Endothelial cell of umbilical vein (primary cell): ENCODE measurements around the gene CBLN1. TPM values are rescaled to one million over a fixed set of nuclear protein-coding genes. Genes with fewer than 3 reads are reported as not detected.

Source experiments
- BruUV-seq: library from RNA; stranded (reverse); fragments of 400-500 nt; replicated peaks from 2 replicates; lab custom pipeline; 2021; lab: Mats Ljungman, UMichigan
- CTCF ChIA-PET: fragments of 300-600, 350-600 bp; sonication (Branson Sonifier 250); formaldehyde crosslinking; loops from one replicate; lab custom pipeline; 2021; ENCODE audit warnings: antibody characterized with exemption, inconsistent platforms; lab: Charles Lee
- POLR2A ChIA-PET: fragments of 300-600, 350-600 bp; sonication (Branson Sonifier 250); formaldehyde crosslinking; loops from one replicate; lab custom pipeline; 2021; ENCODE audit warnings: antibody characterized with exemption, inconsistent platforms; lab: Charles Lee
- DNase-seq: peaks from one replicate; pipeline ENCODE4 v3.0.0-alpha.2; 2011; ENCODE audit warnings: low read depth, low spot score
- FAIRE-seq: peaks from 2 replicates; lab custom pipeline; 2011; peaks lifted over from hg19 to GRCh38; lab: Jason Lieb, UNC
- H2AFZ ChIP-seq: 2 replicates; pipeline ENCODE4 v1.6.0; 2012; ENCODE audit warnings: low read depth, low read length, control low read depth, inconsistent platforms
- H3K27ac ChIP-seq: 2 replicates; pipeline ENCODE4 v1.5.1; 2011; ENCODE audit warnings: low read depth, mild to moderate bottlenecking, control low read depth, low read length, moderate library complexity; ENCODE audit not compliant: insufficient read depth
- H3K27me3 ChIP-seq, 2 experiments: 2 replicates each; pipeline versions ENCODE4 v1.6.0 to v1.6.1; 2011; ENCODE audit warnings: low read length in 2 of 2, mixed read lengths in 1 of 2; ENCODE audit not compliant: control insufficient read depth in 2 of 2, insufficient read depth in 2 of 2
- H3K36me3 ChIP-seq, 2 experiments: 2 replicates in 1 of 2; 3 replicates in 1 of 2; pipeline ENCODE4 v1.5.1; 2011; ENCODE audit warnings: low read length in 2 of 2, mild to moderate bottlenecking in 1 of 2, moderate library complexity in 1 of 2; ENCODE audit not compliant: control insufficient read depth in 2 of 2, insufficient read depth in 2 of 2; ENCODE audit errors: extremely low read depth in 1 of 2
- H3K4me1 ChIP-seq: 3 replicates; pipeline ENCODE4 v1.5.1; 2011; ENCODE audit warnings: mild to moderate bottlenecking, low read length; ENCODE audit not compliant: control insufficient read depth, insufficient read depth; ENCODE audit errors: extremely low read depth
- H3K4me2 ChIP-seq: 2 replicates; pipeline ENCODE4 v1.6.1; 2011; ENCODE audit warnings: low read length, control low read depth, mixed read lengths; ENCODE audit not compliant: insufficient read depth
- H3K4me3 ChIP-seq, 3 experiments: fragments of 200-600 bp in 1 of 3; sonication (generic), shearing (Covaris generic) in 1 of 3; replicated peaks in 1 of 3; 2 replicates each; pipeline ENCODE4 v1.5.1; 2011 to 2016; ENCODE audit warnings: control low read depth in 3 of 3, low read length in 3 of 3, mild to moderate bottlenecking in 2 of 3, inconsistent platforms in 1 of 3, low read depth in 1 of 3, moderate library complexity in 1 of 3; ENCODE audit not compliant: insufficient read depth in 1 of 3
- H3K79me2 ChIP-seq: 2 replicates; pipeline ENCODE4 v1.6.0; 2012; ENCODE audit warnings: low read length, inconsistent platforms; ENCODE audit not compliant: control insufficient read depth, insufficient read depth
- H3K9ac ChIP-seq: replicated peaks from 2 replicates; pipeline ENCODE3; 2011; ENCODE audit warnings: low read length, control low read depth; ENCODE audit not compliant: insufficient read depth; ENCODE audit errors: extremely low read depth
- H3K9me1 ChIP-seq: replicated peaks from 3 replicates; pipeline ENCODE4 v1.6.0; 2011; ENCODE audit warnings: mild to moderate bottlenecking, low read length; ENCODE audit not compliant: control insufficient read depth, insufficient read depth; ENCODE audit errors: extremely low read depth
- H3K9me3 ChIP-seq: replicated peaks from 2 replicates; pipeline ENCODE4 v1.5.1; 2012; ENCODE audit warnings: low read length, inconsistent platforms; ENCODE audit not compliant: control insufficient read depth, insufficient read depth
- H4K20me1 ChIP-seq: replicated peaks from 2 replicates; pipeline ENCODE3; 2011; ENCODE audit warnings: mild to moderate bottlenecking, low read length; ENCODE audit not compliant: control insufficient read depth, insufficient read depth; ENCODE audit errors: extremely low read depth
- CTCF ChIP-seq, 2 donors: IDR thresholded peaks; 1 replicate in 1 of 2; 2 replicates in 1 of 2; pipeline ENCODE4 v1.5.1; 2011; ENCODE audit warnings: low read length in 2 of 2, mild to moderate bottlenecking in 2 of 2, moderate library complexity in 2 of 2, control low read depth in 1 of 2, inconsistent platforms in 1 of 2, low read depth in 1 of 2; ENCODE audit not compliant: insufficient read depth in 1 of 2; ENCODE audit errors: extremely low read depth in 1 of 2
- EZH2 ChIP-seq: IDR thresholded peaks from 2 replicates; pipeline ENCODE4 v1.6.1; 2012; ENCODE audit warnings: borderline replicate concordance, low read depth, mild to moderate bottlenecking, moderate library complexity, low read length, inconsistent platforms; ENCODE audit not compliant: severe bottlenecking
- FOS ChIP-seq: IDR thresholded peaks from 2 replicates; pipeline ENCODE4 v1.6.1; 2011; ENCODE audit warnings: mild to moderate bottlenecking, low read length, moderate library complexity, borderline replicate concordance; ENCODE audit not compliant: insufficient read depth
- GATA2 ChIP-seq: IDR thresholded peaks from 2 replicates; pipeline ENCODE4 v1.7.0; 2011; ENCODE audit warnings: low read depth, mild to moderate bottlenecking, moderate library complexity, mixed read lengths, low read length; ENCODE audit not compliant: insufficient read length, insufficient read depth
- JUN ChIP-seq: IDR thresholded peaks from 2 replicates; pipeline ENCODE4 v1.6.1; 2011; ENCODE audit warnings: borderline replicate concordance, low read depth; ENCODE audit not compliant: insufficient read length, insufficient read depth
- MYC ChIP-seq: IDR thresholded peaks from one replicate; pipeline ENCODE4 v1.6.1; 2011; ENCODE audit warnings: mild to moderate bottlenecking, low read depth, low read length
- POLR2A ChIP-seq: IDR thresholded peaks from 2 replicates; pipeline ENCODE4 v1.6.1; 2012; ENCODE audit warnings: low read depth, mild to moderate bottlenecking, control low read depth, low read length
- POLR2AphosphoS5 ChIP-seq: IDR thresholded peaks from 2 replicates; pipeline ENCODE4 v1.6.1; 2012; ENCODE audit warnings: low read depth, mild to moderate bottlenecking, control low read depth, low read length, moderate library complexity; ENCODE audit not compliant: insufficient read depth
- dilution Hi-C: fragments of 300-500 bp; cut with MboI; formaldehyde crosslinking; loops from one replicate; pipeline ENCODE4 v1.15.0; 2019; ENCODE audit warnings: low sequenced_read_pairs; ENCODE audit not compliant: extremely low pct_ligation_motif_present
- intact Hi-C: fragments of 100-400 bp; cut with micrococcal nuclease; formaldehyde crosslinking; loops from one replicate; pipeline ENCODE4 v1.10.0; 2022
- polyA plus RNA-seq, 4 experiments: library from polyadenylated mRNA; depleted of rRNA in 3 of 4; stranded (reverse) in 3 of 4; unstranded in 1 of 4; fragments of >200 nt; gene quantifications; 2 replicates each; pipeline versions ENCODE4 v1.2.1 to v1.2.3, GENCODE V29; 2011 to 2012; ENCODE audit warnings: missing spikeins in 1 of 4
- total RNA-seq: library from RNA; stranded (reverse); gene quantifications from 2 replicates; pipeline ENCODE4 v1.2.3, GENCODE V29; 2021
- TF ChIP-seq, protein P1 (sequence below): IDR thresholded peaks from 2 replicates; pipeline ENCODE4 v1.6.1; 2011; ENCODE audit not compliant: insufficient read depth, insufficient read length

Gene CBLN1
- total and polyA plus RNA-seq, 2 donors (not counting 3 experiments of a cell fraction or from before 2014, with no cell fraction given) = not detected

- Histone ChIP-seq H3K27ac (no peak overlapping the region), H3K4me1 (no peaks in the 10 kb centered on the region), H3K36me3 (no peaks in the 10 kb centered on the region), H3K9me3 (no peaks in the 10 kb centered on the region), H4K20me1 (no peaks in the 10 kb centered on the region), H3K4me3 (no peak overlapping the region), H3K79me2 (no peaks in the 10 kb centered on the region), H3K4me2 (no peak overlapping the region), H3K9ac (no peak overlapping the region), H3K9me1 (no peaks in the 10 kb centered on the region), H3K27me3 (no peaks in the 10 kb centered on the region), H2AFZ (no peak overlapping the region)
- no peak for DNase-seq
- intact Hi-C loops (no loop called here), dilution Hi-C loops (no loop called here)
- FAIRE-seq = no peak
- TF ChIP-seq POLR2AphosphoS5 = no peak
- TF ChIP-seq MYC = no peak
- TF ChIP-seq POLR2A = no peak
- no peak for TF ChIP-seq EZH2
- no peak for TF ChIP-seq GATA2
- TF ChIP-seq JUN = no peak
- TF ChIP-seq CTCF (IDR thresholded peaks at IDR 0.05; ENCODE audit: extremely low read depth in 1 of 2, insufficient read depth in 1 of 2, low read depth in 1 of 2, low read length in 2 of 2) = no peak
- TF ChIP-seq, protein P1, sequence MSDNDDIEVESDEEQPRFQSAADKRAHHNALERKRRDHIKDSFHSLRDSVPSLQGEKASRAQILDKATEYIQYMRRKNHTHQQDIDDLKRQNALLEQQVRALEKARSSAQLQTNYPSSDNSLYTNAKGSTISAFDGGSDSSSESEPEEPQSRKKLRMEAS = no peak
- TF ChIP-seq FOS = no peak
- CTCF ChIA-PET = no interaction called here
- no TSS peak for BruUV-seq
- POLR2A ChIA-PET = no interaction called here
These were observed 20.6 kb downstream of the CBLN1 start for GRCh38 chr16:49260956-49261530.
